Prostate gland (tissue), 2 donors: ENCODE results near the gene EXOC5. TPM values are rescaled to one million over a fixed set of nuclear protein-coding genes. Genes with fewer than 3 reads are reported as not detected.

Source experiments
- DNase-seq: peaks from one replicate; pipeline ENCODE4 v3.0.0-alpha.2; 2019; ENCODE audit warnings: low spot score
- H3K27ac ChIP-seq, 2 donors: fragments of 200-600 bp; sonication (generic); 2 replicates each; pipeline ENCODE4 v1.5.1; 2017 to 2019
- H3K27me3 ChIP-seq: fragments of 200-600 bp; sonication (generic); replicated peaks from 2 replicates; pipeline ENCODE4 v1.5.1; 2019; ENCODE audit not compliant: insufficient read depth
- H3K36me3 ChIP-seq, 2 donors: fragments of 200-600 bp; sonication (generic); 1 replicate in 1 of 2; 2 replicates in 1 of 2; pipeline versions ENCODE4 v1.5.1 to v1.8.1; 2017 to 2019
- H3K4me1 ChIP-seq: fragments of 200-600 bp; sonication (generic); replicated peaks from 2 replicates; pipeline ENCODE4 v1.5.1; 2019
- H3K4me3 ChIP-seq, 2 donors: fragments of 200-600 bp; sonication (generic); 2 replicates each; pipeline ENCODE4 v1.5.1; 2017 to 2019
- H3K9me3 ChIP-seq: fragments of 200-600 bp; sonication (generic); 2 replicates; pipeline ENCODE4 v1.5.1; 2017
- CTCF ChIP-seq, 4 experiments: fragments of 200-600 bp in 2 of 4; fragments of 450-650 bp in 2 of 4; sonication (generic) in 2 of 4; IDR thresholded peaks; 1 replicate in 3 of 4; 2 replicates in 1 of 4; pipeline ENCODE4 v1.5.1; 2016 to 2019; ENCODE audit warnings: antibody characterized with exemption in 4 of 4, mild to moderate bottlenecking in 2 of 4, moderate library complexity in 2 of 4
- POLR2A ChIP-seq: fragments of 450-650 bp; IDR thresholded peaks from one replicate; pipeline ENCODE4 v1.6.1; 2016; ENCODE audit warnings: antibody characterized with exemption, mild to moderate bottlenecking
- POLR2AphosphoS5 ChIP-seq: sonication (generic); formaldehyde crosslinking; IDR thresholded peaks from one replicate; pipeline ENCODE4 v1.6.1; 2017; ENCODE audit warnings: antibody characterized with exemption
- WGBS: methylation state at CpG from one replicate; pipeline ENCODE4 v1.1.5; 2018; 5-methylcytosine and 5-hydroxymethylcytosine counted together
- intact Hi-C: fragments of 100-400 bp; cut with DNase I; formaldehyde crosslinking; loops from one replicate; pipeline ENCODE4 v1.14.2; 2022
- total RNA-seq, 2 donors: library from RNA; depleted of rRNA; stranded (reverse); fragments of >200 nt; gene quantifications; one replicate each; pipeline ENCODE4 v1.1.0, GENCODE V29; 2016

The EXOC5 gene
- total RNA-seq, 2 donors from 2014 or later: 27.4 to 48.7 TPM

- no peaks in the 10 kb centered on the region for H3K9me3 ChIP-seq
- DNase-seq: no peak
- TF ChIP-seq POLR2AphosphoS5 (no peak), CTCF (IDR thresholded peaks at IDR 0.05) (no peak), POLR2A (no peak)
- WGBS: 85% methylated on average over 4 of the region's 4 CpGs
- intact Hi-C loops: no loop called here
- H3K4me3 ChIP-seq: no peak overlapping the region
- no peaks in the 10 kb centered on the region for H3K36me3 ChIP-seq
- no peak overlapping the region for H3K27ac ChIP-seq
- no peaks in the 10 kb centered on the region for H3K27me3 ChIP-seq
- H3K4me1 ChIP-seq: no peaks in the 10 kb centered on the region
These were observed 94.2 kb downstream of the EXOC5 start for GRCh38 chr14:57174466-57174865.

DNA sequence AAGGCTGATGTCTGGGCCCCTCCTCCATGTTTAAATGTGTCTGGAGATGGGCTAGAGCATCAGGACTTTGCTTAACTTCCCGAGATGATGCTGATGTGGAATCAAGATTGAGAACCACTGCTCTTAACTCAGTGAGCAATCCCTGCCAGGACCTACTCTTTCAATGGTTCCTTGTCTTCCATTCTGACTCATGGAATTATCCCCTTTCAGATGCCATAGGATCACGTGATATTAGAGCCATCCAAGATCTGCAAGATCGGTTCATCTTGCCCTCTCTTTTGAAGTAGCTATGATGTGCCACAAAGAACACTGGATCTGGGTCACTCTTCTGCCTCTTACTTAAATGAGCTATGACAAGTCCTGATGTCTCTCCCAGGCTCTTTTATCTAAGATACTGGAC, 96.8 kb downstream of the EXOC5 start:
- no peak for TF ChIP-seq POLR2A
- no peak for TF ChIP-seq POLR2AphosphoS5
- no peak for TF ChIP-seq CTCF (IDR thresholded peaks at IDR 0.05)

GRCh38 chr14:57171363-57171762, 97.3 kb downstream of the EXOC5 start:
- no peak for DNase-seq
- Histone ChIP-seq H3K9me3 (no peaks in the 10 kb centered on the region), H3K27me3 (no peaks in the 10 kb centered on the region), H3K4me1 (no peaks in the 10 kb centered on the region), H3K27ac (no peak overlapping the region), H3K4me3 (no peak overlapping the region), H3K36me3 (no peaks in the 10 kb centered on the region)
- intact Hi-C loops: no loop called here
- TF ChIP-seq CTCF (IDR thresholded peaks at IDR 0.05) (no peak), POLR2A (no peak), POLR2AphosphoS5 (no peak)
- 83% methylated on average over 5 of the region's 5 CpGs for WGBS

More for the DNA sequence above, 96.8 kb downstream of the EXOC5 start:
- DNase-seq: no peak
- intact Hi-C loops: no loop called here
- H3K4me3 ChIP-seq: no peak overlapping the region
- no peaks in the 10 kb centered on the region for H3K9me3 ChIP-seq
- no peaks in the 10 kb centered on the region for H3K36me3 ChIP-seq
- no peaks in the 10 kb centered on the region for H3K27me3 ChIP-seq
- no peaks in the 10 kb centered on the region for H3K4me1 ChIP-seq
- H3K27ac ChIP-seq: no peak overlapping the region
- WGBS: 82% methylated on average over 3 of the region's 3 CpGs

- WGBS: 45% methylated on average over 3 of the region's 3 CpGs
- Histone ChIP-seq H3K9me3 (no peaks in the 10 kb centered on the region), H3K36me3 (no peaks in the 10 kb centered on the region), H3K27me3 (no peaks in the 10 kb centered on the region), H3K4me1 (no peaks in the 10 kb centered on the region), H3K27ac (no peak overlapping the region), H3K4me3 (no peak overlapping the region)
- intact Hi-C loops: no loop called here
- DNase-seq: no peak
- TF ChIP-seq CTCF (IDR thresholded peaks at IDR 0.05) (no peak), POLR2AphosphoS5 (no peak), POLR2A (no peak)
These were observed 98.8 kb downstream of the EXOC5 start for GRCh38 chr14:57169901-57170300.

DNA sequence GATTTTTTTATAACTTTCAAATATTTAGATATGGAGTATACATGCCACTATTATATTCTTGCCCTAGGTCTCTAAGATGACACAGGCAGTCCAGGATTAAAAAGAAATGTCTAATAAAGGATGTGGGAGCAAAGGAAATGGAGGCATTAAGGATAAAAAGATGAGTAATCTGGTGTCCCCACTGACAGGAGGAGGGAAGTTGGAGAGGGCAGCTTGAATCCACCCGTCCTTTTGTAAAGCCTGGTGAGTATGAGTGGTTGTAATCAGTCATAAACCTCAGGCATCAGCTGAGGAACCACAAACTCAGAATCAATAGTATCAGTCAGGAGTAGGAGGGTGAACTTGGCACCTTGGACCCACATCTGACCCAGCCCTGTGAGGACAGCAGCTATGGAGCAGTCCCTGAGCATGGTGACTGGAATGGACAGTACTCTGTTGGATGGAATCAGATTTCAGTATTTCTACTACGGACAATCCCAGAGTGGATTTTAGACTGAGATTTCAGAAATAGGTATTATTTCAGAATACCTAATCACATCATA, 100.5 kb downstream of the EXOC5 start:
- H3K4me3 ChIP-seq: no peak overlapping the region
- 83% methylated on average over 2 of the region's 2 CpGs for WGBS
- DNase-seq: no peak
- no peaks in the 10 kb centered on the region for H3K36me3 ChIP-seq
- H3K9me3 ChIP-seq: no peaks in the 10 kb centered on the region
- no peak overlapping the region for H3K27ac ChIP-seq
- no peaks in the 10 kb centered on the region for H3K27me3 ChIP-seq
- no peaks in the 10 kb centered on the region for H3K4me1 ChIP-seq
- no peak for TF ChIP-seq POLR2AphosphoS5
- no peak for TF ChIP-seq CTCF (IDR thresholded peaks at IDR 0.05)
- no peak for TF ChIP-seq POLR2A
- intact Hi-C loops: no loop called here
